GM12801 (cell line): ENCODE measurements around the gene RNF151.

Experiments
- TF ChIP-seq, protein P1 (sequence below): IDR thresholded peaks from one replicate; pipeline ENCODE4 v1.5.1; 2011; ENCODE audit warnings: control low read depth; ENCODE audit not compliant: insufficient read length; ENCODE audit errors: extremely low read depth

The RNF151 gene

DNA sequence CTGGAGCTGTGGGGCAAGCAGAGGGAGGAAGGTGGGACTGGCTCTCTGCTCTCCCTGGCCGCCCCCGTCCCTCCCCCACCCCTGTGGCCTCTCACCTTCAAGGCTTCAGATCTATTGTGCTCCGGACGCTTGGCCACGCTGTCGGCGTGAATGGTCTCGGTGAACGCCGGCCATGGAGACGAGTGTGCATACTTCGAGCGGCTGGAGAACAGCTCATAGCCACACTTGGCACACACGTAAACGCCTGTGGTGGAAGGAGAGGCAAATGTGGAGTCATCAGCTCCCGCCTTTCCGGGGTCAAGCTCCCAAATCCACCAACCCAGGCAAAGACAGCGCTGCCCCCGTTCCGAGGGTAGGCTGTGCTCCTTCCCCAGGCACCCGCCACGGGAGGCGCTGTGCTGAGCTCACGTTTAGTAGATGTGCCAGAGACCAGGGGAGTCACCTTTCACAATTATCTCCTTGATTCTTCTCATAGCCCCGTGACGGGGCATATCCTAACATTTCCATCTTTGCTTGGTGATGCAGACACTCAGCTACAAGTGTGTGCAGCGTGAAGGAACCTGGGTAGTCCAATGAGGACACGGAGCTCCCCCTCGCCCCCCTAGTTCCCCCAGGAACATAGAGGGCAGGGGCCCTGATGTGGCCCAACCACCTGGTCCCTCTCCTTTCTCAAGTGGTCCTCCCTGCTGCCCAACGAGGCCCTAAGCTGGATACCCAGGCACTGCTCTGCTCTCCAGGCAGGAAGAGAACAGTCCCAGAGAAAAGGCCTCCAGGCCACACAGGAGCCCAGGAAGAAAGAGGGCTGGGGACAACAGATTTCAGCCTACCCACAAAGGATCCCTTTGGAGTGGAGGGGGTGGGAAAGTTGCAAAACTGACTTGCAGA lies 25.3 kb upstream of the RNF151 start:
- TF ChIP-seq, protein P1, sequence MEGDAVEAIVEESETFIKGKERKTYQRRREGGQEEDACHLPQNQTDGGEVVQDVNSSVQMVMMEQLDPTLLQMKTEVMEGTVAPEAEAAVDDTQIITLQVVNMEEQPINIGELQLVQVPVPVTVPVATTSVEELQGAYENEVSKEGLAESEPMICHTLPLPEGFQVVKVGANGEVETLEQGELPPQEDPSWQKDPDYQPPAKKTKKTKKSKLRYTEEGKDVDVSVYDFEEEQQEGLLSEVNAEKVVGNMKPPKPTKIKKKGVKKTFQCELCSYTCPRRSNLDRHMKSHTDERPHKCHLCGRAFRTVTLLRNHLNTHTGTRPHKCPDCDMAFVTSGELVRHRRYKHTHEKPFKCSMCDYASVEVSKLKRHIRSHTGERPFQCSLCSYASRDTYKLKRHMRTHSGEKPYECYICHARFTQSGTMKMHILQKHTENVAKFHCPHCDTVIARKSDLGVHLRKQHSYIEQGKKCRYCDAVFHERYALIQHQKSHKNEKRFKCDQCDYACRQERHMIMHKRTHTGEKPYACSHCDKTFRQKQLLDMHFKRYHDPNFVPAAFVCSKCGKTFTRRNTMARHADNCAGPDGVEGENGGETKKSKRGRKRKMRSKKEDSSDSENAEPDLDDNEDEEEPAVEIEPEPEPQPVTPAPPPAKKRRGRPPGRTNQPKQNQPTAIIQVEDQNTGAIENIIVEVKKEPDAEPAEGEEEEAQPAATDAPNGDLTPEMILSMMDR: no peak

DNA sequence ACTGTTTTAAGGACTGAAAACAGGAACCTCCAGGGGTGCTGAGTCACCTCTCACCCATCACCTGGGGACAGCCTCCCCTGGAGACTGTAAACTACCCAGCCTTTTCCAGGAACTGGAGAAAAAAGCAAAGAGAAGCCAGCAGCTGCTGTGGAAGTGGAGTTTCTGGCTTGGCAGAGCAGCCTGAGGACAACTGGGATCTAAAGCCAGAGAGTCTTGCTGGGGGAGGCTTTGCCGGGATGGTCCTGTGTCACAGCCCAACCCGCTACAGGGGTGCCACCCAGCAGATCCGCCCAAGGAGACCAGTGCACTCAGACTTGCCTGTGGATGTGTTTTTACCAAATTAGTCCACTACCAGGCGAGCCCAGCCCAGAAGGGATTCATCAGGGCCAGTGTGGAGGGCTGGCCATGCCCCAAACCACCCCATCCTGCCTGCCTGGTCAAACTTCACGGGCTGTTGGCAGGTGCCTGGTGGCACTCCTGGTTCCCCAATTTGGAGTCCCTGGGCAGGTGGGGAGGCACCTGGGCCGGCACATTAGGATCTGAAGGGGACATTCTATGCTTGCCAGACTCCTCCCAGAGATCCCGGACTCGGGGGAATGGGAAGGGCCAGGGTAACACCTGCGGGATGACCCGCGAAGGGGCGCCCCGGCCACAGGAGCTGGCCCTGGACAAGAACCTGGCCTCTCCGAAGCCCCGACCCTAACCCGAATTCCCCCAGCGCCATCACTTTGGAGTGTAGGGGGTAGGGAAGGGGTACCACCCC lies 24.4 kb upstream of the RNF151 start:
- TF ChIP-seq, protein P1: no peak

DNA sequence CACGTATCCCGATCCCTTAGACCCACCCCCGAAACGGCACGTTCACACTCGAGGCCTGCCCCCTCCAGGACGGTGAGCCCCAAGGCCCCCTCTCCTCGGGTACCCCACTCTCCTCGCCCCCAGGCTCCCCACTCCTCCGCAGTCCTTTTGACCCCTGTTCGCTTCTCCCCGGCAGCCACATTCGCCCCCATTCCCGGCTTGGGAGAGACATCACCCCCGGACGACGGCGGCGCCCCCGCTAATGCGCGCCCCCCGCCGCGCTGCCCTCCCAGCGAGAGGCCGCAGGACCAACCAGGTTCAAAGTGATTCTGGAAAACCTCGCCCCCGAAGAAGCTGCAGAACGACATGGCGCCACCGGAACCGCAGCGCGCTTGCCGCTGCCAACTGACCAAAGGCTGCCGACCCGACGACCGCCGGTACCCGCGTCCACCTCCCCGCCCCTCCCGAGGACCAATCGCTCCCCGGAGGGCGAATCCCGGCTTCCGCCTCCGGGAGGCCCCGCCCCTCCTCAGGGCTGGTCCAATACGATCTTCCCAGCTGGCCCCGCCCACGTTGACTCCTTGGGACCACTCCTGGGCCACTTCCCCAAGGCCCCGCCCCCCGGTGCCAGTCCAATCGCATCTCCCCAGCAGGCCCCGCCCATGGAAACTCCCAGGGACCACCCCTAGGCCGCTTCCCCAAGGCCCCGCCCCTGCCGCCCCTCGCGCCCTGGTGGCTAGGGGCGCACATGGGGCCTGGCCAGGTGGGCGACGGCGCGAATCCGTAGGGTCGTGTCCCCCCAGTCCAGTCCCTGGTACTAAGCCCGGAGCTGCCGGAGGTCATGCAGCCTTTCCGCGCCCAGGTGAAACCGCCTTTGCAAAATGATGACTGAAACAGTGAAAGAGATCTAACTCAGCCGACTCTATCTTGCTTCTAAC lies 23.6 kb upstream of the RNF151 start, which contains the start of gene MSRB1:
TSS of gene MSRB1 (minus strand) at position 390 of the 917 bp plus-strand sequence. CDS start at position 347, 43 bp downstream.
- TF ChIP-seq, protein P1: no peak

DNA sequence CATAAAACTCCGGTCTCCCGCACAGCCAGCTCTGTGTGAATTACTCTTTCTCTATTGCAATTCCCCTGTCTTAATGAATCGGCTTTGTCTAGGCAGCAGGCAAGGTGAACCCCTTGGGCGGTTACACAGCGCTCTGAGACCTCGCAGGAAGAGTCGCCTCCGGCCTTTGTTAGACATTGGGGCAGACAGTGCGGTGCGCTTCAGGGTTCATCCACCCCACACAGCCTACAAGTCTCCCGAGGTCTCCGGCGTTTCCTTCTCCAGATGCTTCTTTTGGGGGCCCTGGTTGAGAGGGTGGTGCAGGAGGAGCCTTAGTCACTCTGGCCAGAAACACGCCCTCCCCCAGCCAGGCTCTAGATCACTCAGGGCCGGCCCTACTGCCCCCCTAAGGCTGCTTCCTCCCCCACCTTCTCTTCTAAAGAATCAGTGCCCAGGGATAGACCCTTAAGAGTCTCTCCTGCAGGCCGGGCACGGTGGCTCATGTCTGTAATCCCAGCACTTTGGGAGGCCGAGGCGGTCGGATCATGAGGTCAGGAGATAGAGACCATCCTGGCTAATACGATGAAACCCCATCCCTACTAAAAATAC lies 21.9 kb upstream of the RNF151 start:
- TF ChIP-seq, protein P1: no peak

DNA sequence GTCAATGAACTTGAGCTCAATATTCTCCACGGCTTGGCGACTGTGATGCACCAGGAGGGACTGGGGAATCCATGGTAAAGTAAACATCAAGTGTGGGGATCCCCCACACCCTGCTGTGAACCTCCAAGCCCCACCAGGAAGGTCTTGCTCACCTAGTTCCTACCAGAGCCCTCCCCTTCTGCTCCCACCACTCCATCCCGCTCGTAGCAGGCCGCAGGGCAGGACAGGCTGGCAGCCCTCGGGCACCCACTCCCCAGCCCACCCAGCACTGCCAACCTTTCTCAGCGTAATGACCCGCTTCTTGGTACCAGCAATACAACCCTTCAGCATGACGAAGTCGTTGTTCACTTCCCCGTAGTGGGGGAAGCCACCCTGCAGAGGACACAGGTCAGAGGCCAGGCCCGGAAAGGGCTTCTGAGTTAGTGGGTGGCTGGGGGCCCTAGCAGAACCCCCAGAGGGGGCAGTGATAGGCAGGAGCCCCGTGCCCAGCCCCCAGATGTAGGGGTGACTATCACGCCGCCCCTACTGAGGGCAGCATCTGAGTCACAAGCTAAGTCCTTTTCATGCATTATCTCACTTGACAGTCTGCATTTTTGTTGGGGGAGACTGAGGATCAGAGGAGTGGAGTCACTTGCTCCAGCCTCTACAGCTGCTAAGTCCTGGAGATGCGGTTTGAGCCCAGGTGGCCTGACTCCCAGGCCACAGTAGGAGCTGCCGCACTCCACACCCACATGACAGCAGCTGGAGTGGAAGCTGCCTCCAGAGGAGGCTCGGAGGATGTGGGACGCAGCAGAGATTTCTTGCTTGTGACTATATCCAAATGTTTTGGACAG lies 20.9 kb upstream of the RNF151 start:
- TF ChIP-seq, protein P1: no peak

DNA sequence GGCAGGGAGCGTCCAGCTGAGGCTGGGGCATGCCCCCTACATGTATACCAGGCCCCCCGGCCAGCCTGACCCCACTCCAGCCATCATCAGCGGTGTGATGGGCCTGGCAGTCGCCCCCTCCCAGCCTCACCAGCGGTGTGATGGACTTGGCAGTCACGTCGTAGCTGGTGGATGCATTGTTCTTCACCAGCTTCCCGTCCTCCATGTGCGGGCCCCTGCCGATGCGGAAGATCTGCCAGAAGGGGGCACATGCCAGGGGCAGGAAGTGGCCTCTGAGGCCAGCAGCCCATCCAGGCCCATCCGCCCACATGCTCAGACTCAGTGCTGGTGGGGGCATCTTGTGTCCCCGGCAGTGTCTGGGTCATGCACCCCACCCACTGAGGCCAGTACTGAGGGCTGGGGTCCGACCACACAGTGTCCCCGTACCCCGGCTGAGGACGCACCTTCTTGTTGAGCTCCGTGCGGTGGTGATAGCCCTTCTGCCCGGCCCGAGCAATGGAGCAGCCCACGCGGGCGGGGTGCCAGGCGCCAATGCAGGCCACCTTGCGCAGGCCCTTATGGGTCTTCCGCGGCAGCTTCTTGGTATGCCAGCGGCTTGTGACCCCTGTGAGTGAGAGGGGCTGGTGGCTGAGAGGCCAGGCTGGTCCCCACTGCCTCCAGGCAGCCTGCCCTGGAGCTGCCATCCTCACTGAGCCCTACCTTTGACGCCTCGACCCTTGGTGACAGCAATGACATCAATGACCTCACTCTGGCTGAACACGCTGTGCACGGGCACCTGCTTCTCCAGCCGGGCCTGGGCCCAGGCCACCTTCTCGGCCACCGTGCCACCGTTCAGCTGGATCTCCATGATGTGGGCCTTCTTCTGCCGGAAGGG lies 19.9 kb upstream of the RNF151 start:
- TF ChIP-seq, protein P1: no peak
